GM18519 (cell line): ENCODE data around the gene SOX3.

Experiments
- ATAC-seq: cut with Tn5 transposase; IDR thresholded peaks from one replicate; pipeline ENCODE4 v1.9.1; 2021; ENCODE audit warnings: mild to moderate bottlenecking, moderate library complexity; ENCODE audit not compliant: unreplicated experiment, low FRiP score

SOX3 gene

DNA sequence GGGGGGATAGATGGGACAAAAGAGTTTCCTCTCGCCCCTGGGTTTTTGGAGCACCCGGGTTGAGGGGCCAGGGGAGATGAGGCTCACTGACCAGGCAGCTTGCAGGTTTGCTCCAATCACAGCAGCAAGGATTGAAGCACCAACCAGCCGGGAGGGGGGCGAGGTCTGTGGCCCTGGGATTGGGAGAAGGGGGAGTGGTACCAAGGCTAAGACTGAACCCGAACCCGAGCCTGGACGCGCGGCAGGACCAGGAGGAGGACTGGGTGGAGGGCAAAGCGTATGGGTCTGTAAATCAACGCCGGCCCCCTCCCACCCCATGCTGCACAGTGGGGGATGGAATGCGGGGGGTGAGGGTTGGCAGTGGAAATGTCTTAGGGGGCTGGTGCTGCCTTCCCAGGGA, 3.5 kb downstream of the SOX3 start:
- no peak for ATAC-seq

DNA sequence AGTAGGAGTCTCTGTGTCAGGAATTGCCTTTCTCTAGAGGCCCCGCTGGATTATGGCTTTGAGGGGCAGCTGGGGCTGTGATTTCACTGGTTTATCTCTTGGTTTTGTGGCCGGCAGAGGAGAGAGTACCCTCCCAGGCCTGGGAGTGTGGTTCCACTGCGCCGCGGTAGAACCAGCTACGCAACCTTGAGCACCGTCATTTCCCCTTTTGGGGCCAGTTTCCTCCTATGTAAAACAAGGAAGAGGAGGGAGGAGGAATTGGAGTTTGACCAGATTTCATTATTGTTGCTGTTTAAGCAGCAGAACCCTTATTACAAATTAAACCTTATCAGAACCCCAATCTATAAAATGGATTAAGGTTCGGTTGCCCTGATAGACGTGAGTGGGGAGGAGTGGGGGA, 4.4 kb downstream of the SOX3 start:
- no peak for ATAC-seq

DNA sequence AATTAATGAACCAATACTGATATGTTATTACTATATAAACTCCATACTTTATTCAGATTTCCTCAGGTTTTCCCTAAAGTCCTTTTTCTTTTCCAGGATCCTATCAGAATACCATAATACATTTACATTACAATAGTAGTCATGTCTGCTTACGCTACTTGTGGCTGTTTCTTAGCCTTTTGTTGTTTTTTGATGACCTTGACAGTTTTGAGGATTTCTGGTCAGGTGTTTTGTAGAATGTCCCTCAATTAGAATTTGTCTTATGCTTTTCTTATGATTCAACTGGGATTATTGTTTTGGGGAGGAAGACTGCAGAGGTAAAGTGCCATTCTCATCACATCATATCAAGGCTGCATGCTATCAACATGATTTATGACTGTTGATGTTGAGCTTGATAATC, 9.1 kb downstream of the SOX3 start:
- no peak for ATAC-seq

DNA sequence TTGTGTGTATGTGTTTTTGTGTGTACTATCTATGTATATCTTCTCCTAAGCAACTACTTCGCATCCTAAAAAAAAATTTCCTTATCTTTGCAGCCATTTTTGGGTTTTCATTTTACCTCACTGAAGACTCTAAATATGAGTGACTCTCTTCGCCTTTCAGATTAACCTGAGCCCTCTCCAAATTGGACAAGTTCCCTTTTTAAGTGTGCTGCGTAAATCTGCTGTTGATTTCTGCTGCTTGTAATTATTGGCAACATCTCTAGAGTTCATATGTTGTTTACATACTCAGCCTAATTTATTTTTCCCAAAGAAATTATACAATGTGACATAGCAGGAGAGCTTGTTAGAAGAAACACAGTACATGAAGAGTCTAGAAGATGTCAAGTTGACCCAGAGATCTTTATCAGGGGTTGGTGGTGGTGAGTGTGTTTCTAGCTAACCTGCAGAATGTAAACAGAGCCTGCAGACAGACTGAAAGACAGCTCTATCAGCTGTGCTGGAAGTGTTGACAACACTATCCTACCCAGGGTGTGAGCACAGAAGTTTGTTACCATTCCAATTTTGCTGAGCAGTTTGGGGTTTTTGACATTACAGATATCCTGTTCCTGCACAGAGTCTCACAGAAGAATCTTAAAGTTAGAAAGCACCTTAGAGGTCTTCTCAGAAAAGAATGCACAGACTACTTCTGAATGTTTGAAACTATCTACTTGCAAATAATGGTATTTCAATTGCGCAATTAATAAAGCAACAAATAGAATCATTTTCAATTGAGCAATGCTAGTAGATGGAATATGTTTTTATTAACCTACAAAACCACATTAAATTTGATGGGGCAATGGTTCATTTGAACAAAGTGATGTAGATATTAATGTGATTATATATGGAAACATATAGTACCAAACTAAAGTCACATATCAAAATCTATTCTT, 12.5 kb downstream of the SOX3 start:
- ATAC-seq = no peak

DNA sequence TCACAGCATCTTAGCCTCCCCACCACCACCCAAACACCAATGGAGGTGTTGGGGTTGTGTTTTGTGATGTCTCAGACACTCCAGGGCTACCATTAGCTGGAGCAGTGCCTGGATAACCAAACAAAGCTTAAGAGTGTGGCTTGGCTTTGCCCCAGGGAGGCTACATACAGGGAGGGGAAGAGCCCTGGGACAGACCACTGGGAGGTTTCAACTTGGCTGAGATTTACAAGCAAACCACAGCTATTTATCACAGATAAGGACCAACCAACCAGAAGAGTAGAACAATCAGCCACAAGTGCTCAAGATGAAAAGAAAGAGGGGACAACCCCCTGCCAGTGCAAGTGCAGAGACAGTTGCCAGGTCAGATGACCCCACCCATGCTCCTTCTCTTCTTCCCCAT, 24.1 kb downstream of the SOX3 start:
- no peak for ATAC-seq

DNA sequence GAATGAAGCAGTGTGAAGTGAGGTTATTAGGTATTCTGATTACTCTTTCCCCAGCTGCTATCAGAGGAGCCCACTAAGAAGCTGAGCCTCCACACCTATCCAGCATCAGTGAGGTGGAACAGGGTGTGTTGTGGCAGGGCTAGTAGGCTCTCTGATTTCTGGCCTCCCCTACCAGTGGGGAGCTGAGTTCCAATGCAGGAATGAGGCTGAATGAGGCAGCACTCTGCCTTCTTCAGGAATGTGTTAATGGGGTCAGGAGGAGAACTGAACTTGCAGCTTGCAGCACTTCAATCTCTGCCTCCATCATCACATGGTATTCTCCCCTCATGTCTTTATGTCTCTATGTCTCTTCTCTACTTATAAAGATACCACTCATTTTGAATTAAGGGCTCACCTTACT, 26.9 kb downstream of the SOX3 start:
- ATAC-seq = no peak

DNA sequence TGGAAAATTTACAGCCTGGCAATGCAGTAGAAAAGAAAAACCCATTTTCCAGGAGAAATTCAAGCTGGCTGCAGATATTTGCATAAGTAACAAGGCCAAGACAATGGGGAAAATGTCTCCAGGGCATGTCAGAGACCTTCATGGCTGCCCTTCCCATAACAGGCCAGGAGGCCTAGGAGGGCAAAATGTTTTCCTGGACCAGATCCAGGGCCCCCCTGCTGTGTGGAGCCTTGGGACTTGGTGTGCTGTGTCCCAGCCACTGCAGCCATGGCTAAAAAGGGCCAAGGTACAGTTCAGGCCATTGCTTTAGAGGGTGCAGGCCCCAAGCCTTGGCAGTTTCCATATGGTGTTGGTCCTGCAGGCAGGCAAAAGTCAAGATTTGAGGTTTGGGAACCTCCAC, 29.8 kb downstream of the SOX3 start:
- ATAC-seq = no peak

DNA sequence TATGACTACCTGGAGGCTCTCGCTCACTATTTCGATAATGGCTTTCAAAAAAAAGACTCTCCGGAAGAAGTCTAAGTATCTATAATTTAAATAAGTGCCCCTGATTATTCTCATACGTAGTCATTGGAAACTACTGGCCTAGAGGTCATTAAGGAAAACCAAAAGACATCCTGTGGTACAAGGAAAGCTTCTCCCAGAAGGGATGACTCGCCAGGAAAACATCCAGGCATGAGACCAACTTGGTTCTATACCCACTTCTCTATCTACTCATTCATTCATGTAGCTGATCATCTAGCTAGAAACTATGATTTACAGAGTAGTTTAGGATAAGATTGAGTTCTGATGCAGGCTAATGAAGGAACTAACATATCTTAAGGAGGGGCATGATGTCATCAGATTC, 37.7 kb downstream of the SOX3 start:
- no peak for ATAC-seq
